Measurements from ENCODE around the gene PPP1R12B.
"Not testable (repeated sequence)": the region's sequence is repeated elsewhere in the genome, so short reads cannot be mapped to it uniquely, and the experiment has no call there.

PPP1R12B gene

GRCh38 chr1:202540014-202540413 is 191.5 kb downstream of the PPP1R12B start:
- no peak for DNase-seq

- DNase-seq, result no peak
Measured at GRCh38 chr1:202540448-202540847, 191.9 kb downstream of the PPP1R12B start.

GRCh38 chr1:202540858-202541257 is 192.4 kb downstream of the PPP1R12B start:
- not testable (repeated sequence) for DNase-seq

DNA sequence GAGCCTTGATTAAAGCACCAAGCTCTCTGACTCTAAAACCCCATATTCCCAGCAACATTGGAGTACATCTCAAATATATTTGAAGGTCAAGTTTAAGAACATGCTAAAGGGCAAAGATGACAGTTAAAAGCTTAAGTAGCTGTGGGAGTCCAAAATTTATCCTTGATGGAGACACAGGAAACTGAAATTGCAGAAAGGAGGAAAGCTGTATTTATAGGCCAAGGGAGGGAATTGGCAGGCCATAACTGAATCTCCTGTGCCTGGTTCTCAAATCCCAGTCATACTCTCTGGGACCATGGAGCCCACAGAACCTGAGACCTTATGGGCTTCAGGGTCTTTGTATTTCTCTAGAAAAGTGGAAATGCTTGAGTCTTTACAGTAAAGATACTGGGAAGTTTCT is 193.9 kb downstream of the PPP1R12B start:
- not testable (repeated sequence) for DNase-seq

- DNase-seq, result not testable (repeated sequence)
Measured at GRCh38 chr1:202543537-202543936, 195.0 kb downstream of the PPP1R12B start.

- not testable (repeated sequence) for DNase-seq
Measured at GRCh38 chr1:202544766-202545449, 196.4 kb downstream of the PPP1R12B start.

DNA sequence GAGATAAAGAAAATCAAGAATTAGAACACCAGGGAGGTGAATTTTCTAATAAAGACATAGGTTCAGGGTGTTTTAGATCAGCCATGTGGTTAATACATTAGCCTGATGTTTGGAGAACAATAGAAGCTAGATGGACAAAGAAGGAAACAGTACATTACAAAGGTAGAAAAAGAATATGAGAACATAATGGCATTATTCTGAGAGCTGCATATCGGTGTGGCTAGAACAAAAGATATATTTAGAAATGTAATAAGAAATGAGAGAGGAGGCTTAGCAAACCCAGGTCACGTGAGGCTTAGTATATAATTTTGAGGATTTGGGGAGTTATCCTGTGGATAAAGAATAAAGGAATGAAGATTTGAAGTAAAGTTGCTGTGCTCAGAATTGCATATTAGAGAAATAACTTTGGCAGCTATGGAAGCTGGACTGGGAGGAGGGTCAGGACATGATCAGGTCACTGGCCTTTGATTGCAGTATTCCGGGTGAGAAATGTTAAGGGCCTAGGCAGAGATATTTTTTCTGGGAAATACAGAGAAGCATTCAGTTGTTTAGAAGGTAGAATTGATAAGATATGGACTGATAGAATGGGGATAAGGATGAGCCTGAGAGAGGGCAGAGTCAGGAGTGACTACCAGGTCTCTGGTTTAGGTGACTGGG is 197.3 kb downstream of the PPP1R12B start:
- DNase-seq, result not testable (repeated sequence)

GRCh38 chr1:202546377-202546776 is 197.9 kb downstream of the PPP1R12B start:
- DNase-seq, result not testable (repeated sequence)

GRCh38 chr1:202546796-202547195 is 198.3 kb downstream of the PPP1R12B start:
- DNase-seq, result not testable (repeated sequence)

GRCh38 chr1:202547215-202547614 is 198.7 kb downstream of the PPP1R12B start:
- DNase-seq, result no peak

DNA sequence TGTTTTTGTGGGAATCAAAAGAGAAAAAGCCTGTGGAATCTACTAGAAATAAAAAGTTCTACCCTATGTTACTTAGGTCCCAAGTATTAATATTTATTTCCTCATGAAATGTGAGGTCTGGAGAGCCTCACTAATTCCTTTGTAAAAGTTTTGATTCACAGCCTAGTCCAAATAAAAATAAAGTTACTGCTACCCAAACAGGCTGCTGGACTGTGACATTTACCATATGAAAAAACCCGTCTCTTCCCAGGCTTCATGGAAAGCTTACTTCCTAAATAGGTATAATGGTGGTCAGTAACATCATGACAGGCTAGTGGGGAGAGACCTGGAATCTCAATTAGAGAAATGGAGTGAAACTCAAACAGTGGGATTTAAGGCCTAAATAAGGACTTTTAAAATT is 201.6 kb downstream of the PPP1R12B start:
- DNase-seq, result not testable (repeated sequence)

DNA sequence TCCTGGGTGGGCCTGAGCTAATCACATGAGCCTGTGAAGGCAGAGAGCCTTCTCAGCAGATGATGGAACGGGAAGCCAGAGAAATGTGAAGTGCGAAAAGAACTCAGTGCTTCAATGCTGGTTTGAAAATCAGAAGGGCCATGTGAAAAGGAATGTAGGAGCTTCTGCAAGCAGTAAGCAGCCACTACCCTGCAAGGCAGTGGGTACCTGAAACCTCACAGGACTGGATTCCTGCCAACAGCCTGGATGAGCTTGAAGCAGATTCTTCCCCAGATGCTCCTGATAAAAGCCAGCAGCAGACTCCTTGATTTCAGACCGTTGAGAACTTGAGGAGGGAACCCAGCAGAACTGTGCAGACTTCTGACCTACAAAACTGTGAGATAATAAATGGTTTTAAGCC is 203.2 kb downstream of the PPP1R12B start:
- no peak for DNase-seq

GRCh38 chr1:202552615-202553014 is 204.1 kb downstream of the PPP1R12B start:
- not testable (repeated sequence) for DNase-seq

DNA sequence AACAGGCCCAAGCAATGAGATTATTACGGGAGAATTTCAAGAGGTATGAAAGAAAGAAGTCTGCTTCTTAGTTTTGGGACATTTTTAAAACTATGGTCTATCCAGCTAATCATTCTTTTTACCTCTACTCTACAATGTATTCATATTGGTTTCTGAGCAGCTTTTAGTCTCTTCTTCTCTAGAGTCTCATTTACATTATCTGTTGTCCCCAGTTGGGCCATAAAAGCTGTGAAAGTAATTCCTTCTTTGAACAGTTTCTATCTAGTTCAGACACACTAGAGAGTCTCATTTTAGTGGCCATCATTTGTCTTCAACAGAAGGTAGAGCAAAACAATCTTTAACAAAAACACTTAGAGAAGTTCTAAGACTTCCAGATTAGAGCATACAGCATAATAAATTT is 204.6 kb downstream of the PPP1R12B start:
- DNase-seq, result not testable (repeated sequence)

DNA sequence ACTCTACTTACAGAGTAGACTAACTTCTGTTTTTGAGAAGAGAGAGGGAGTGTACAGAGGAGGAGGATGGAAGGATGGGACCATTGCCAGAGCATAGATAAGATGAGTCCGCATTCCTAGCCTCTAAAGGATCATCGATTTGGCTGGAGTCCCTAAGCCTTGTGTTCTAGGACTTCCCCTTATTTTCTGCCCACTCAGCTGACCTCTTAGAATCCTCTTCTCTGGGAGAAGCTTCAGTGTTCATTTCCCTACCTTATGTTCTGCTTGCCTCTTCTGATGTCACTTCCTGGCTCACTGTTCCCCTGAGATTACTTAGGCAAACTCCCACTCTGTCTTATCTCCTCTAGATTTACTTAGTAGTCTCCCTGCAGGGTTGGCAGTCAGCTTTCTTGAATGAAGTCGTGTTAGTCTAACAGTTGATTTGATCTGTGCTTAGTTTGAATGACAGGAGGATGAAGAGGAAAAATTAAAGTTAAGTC is 205.1 kb downstream of the PPP1R12B start:
- DNase-seq, result no peak

GRCh38 chr1:202554619-202555018 is 206.1 kb downstream of the PPP1R12B start:
- not testable (repeated sequence) for DNase-seq

DNA sequence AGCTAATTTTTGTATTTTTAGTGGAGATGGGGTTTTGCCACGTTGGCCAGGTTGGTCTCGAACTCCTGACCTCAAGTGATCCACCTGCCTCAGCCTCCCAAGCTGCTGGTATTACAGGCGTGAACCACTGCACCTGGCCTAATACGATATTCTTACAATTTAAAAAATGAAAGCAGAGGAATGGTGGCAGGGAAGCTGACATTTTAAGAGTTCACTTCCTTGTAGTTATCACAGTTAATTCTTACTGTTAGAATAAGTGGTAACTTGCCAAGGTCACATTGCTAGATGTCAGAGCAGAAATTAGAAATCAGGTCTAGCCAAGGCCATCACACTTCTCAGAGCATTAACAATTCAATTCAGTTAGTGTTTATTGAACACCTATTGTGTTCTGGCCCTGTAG is 207.5 kb downstream of the PPP1R12B start:
- DNase-seq, result not testable (repeated sequence)

DNA sequence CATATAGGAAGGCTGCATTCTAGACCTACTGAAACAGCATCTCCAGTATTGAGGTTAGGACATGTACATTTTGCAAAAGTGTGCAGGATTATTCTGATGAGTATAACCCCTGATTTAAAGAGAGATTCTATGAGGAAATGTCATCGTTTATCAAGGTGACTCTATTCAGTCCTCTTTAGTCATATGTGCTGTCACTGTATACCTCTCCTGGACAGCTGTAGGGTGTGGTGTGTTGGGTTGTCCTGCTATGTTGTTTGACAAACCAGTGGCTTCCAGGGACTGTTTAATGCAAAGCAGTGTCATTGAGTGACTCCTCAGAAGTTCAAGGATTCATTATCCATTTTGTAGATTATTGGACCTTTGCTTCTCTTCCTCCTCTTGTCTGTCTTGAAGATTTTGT is 209.2 kb downstream of the PPP1R12B start:
- not testable (repeated sequence) for DNase-seq

GRCh38 chr1:202561240-202561639 is 212.7 kb downstream of the PPP1R12B start:
- DNase-seq, result no peak

- DNase-seq, result no peak
Measured at GRCh38 chr1:202561726-202562443, 213.4 kb downstream of the PPP1R12B start.

GRCh38 chr1:202562444-202563060 is 214.1 kb downstream of the PPP1R12B start:
- no peak for DNase-seq

GRCh38 chr1:202563818-202564217 is 215.3 kb downstream of the PPP1R12B start:
- DNase-seq, result no peak

- DNase-seq, result no peak
Measured at GRCh38 chr1:202564958-202565495, 216.5 kb downstream of the PPP1R12B start.

Data from stimulated activated CD4-positive, alpha-beta T cell treated with anti-CD3 and anti-CD28 coated beads, Interleukin-12 subunit alpha, Interleukin-12 subunit beta, amount 100 ng/mL, for 4 hours (primary cell).